CD8-positive, alpha-beta memory T cell (primary cell): ENCODE results near the gene HMCN2. TPM values are rescaled to one million over a fixed set of nuclear protein-coding genes. Genes with fewer than 3 reads are reported as not detected.

Experiments used
- CTCF ChIA-PET: fragments of 350-600 bp; sonication (Branson Sonifier 250); formaldehyde crosslinking; loops from one replicate; lab custom pipeline; 2021; ENCODE audit warnings: antibody characterized with exemption; lab: Charles Lee
- POLR2A ChIA-PET: fragments of 350-600 bp; sonication (Branson Sonifier 250); formaldehyde crosslinking; loops from one replicate; lab custom pipeline; 2021; ENCODE audit warnings: antibody characterized with exemption; lab: Charles Lee
- DNase-seq, 5 donors: peaks; one replicate each; pipeline versions ENCODE4 v3.0.0 to v3.0.0-alpha.2; 2020 to 2022; ENCODE audit warnings: mixed read lengths in 1 of 5
- H3K27ac ChIP-seq: one replicate; pipeline ENCODE4 v1.7.0; 2013; ENCODE audit warnings: low read depth, mild to moderate bottlenecking, low read length, moderate library complexity
- H3K27me3 ChIP-seq: 2 replicates; pipeline ENCODE4 v1.7.0; 2013; ENCODE audit warnings: low read length, mild to moderate bottlenecking; ENCODE audit not compliant: insufficient read depth, poor library complexity, severe bottlenecking
- H3K36me3 ChIP-seq: 2 replicates; pipeline ENCODE4 v1.7.0; 2013; ENCODE audit warnings: mild to moderate bottlenecking, low read length, moderate library complexity; ENCODE audit not compliant: insufficient read depth
- H3K4me1 ChIP-seq: 2 replicates; pipeline ENCODE4 v1.7.0; 2013; ENCODE audit warnings: mild to moderate bottlenecking, low read length, moderate library complexity; ENCODE audit not compliant: insufficient read depth
- H3K4me3 ChIP-seq: 2 replicates; pipeline ENCODE4 v1.7.0; 2013; ENCODE audit warnings: mild to moderate bottlenecking, low read length
- H3K9me3 ChIP-seq: 2 replicates; pipeline ENCODE4 v1.7.0; 2013; ENCODE audit warnings: mild to moderate bottlenecking, low read length
- H3K27ac Mint-ChIP-seq, 8 donors: one replicate each; pipeline ENCODE4 v1.8.0; 2020 to 2021; ENCODE audit warnings: mixed read lengths in 8 of 8, mild to moderate bottlenecking in 6 of 8, inconsistent platforms in 3 of 8, moderate library complexity in 3 of 8
- H3K27me3 Mint-ChIP-seq, 2 donors: one replicate each; pipeline ENCODE4 v1.8.0; 2020 to 2021; ENCODE audit warnings: mixed read lengths in 2 of 2, mild to moderate bottlenecking in 1 of 2, moderate library complexity in 1 of 2
- H3K36me3 Mint-ChIP-seq, 3 donors: one replicate each; pipeline ENCODE4 v1.8.0; 2020 to 2021; ENCODE audit warnings: mixed read lengths in 3 of 3, inconsistent platforms in 1 of 3, mild to moderate bottlenecking in 1 of 3
- H3K4me1 Mint-ChIP-seq, 3 donors: one replicate each; pipeline ENCODE4 v1.8.0; 2020 to 2021; ENCODE audit warnings: mixed read lengths in 3 of 3, inconsistent platforms in 1 of 3, mild to moderate bottlenecking in 1 of 3
- H3K4me3 Mint-ChIP-seq, 7 donors: one replicate each; pipeline ENCODE4 v1.8.0; 2020 to 2021; ENCODE audit warnings: mixed read lengths in 7 of 7, mild to moderate bottlenecking in 6 of 7, moderate library complexity in 4 of 7, inconsistent platforms in 2 of 7
- H3K9me3 Mint-ChIP-seq, 5 donors: one replicate each; pipeline ENCODE4 v1.8.0; 2020 to 2022; ENCODE audit warnings: mixed read lengths in 5 of 5, mild to moderate bottlenecking in 3 of 5, moderate library complexity in 2 of 5, inconsistent platforms in 1 of 5
- polyA plus RNA-seq: library from polyadenylated mRNA; unstranded; fragments of 300-500 nt; fragmentation: Illumina TruSeq; gene quantifications from one replicate; pipeline ENCODE4 v1.2.3, GENCODE V29; 2021
- total RNA-seq, 2 experiments: library from RNA; stranded (reverse); gene quantifications; one replicate each; pipeline ENCODE4 v1.2.3, GENCODE V29; 2021

HMCN2 gene
- total and polyA plus RNA-seq, 3 experiments from 2014 or later: not detected

GRCh38 chr9:130226112-130226511 is 39.4 kb upstream of the HMCN2 start:
- DNase-seq: no peak
- H3K27me3 Mint-ChIP-seq: no peaks in the 10 kb centered on the region
- H3K9me3 Mint-ChIP-seq: peaks cover 0 to 9% (median 3%) of the 10 kb centered on the region in 5 donors
- H3K4me1 ChIP-seq: no peaks in the 10 kb centered on the region
- ChIA-PET POLR2A (no interaction called here), CTCF (no interaction called here)
- no peaks in the 10 kb centered on the region for H3K9me3 ChIP-seq
- H3K27me3 ChIP-seq: no peaks in the 10 kb centered on the region
- no peak overlapping the region for H3K27ac Mint-ChIP-seq
- H3K4me3 Mint-ChIP-seq: no peak overlapping the region
- H3K4me1 Mint-ChIP-seq: no peaks in the 10 kb centered on the region
- H3K27ac ChIP-seq: no peak overlapping the region
- no peaks in the 10 kb centered on the region for H3K36me3 ChIP-seq
- no peak overlapping the region for H3K4me3 ChIP-seq
- peaks cover 0 to 10% (median 0%) of the 10 kb centered on the region in 3 donors for H3K36me3 Mint-ChIP-seq

GRCh38 chr9:130227833-130228232 is 37.7 kb upstream of the HMCN2 start:
- Histone ChIP-seq H3K27me3 (no peaks in the 10 kb centered on the region), H3K9me3 (no peaks in the 10 kb centered on the region), H3K36me3 (no peaks in the 10 kb centered on the region), H3K27ac (no peak overlapping the region), H3K4me1 (no peaks in the 10 kb centered on the region), H3K4me3 (no peak overlapping the region)
- H3K9me3 Mint-ChIP-seq: peaks cover 0 to 9% (median 3%) of the 10 kb centered on the region in 5 donors
- H3K4me1 Mint-ChIP-seq: no peaks in the 10 kb centered on the region
- H3K4me3 Mint-ChIP-seq: no peak overlapping the region
- no peaks in the 10 kb centered on the region for H3K27me3 Mint-ChIP-seq
- CTCF ChIA-PET: interaction anchor here (1.5 kb wide), 1 partner anchor 9 kb away, joined by 4 read pairs; no protein-coding TSS in a partner anchor
- POLR2A ChIA-PET: interaction anchor here (0.7 kb wide), 1 partner anchor 159 kb away, joined by 3 read pairs; no protein-coding TSS in a partner anchor
- no peak for DNase-seq
- H3K36me3 Mint-ChIP-seq: peaks cover 0 to 10% (median 0%) of the 10 kb centered on the region in 3 donors
- no peak overlapping the region for H3K27ac Mint-ChIP-seq

GRCh38 chr9:130229759-130230158 is 35.8 kb upstream of the HMCN2 start:
- Histone ChIP-seq H3K4me3 (no peak overlapping the region), H3K9me3 (no peaks in the 10 kb centered on the region), H3K27me3 (no peaks in the 10 kb centered on the region), H3K4me1 (no peaks in the 10 kb centered on the region), H3K36me3 (no peaks in the 10 kb centered on the region), H3K27ac (no peak overlapping the region)
- no peaks in the 10 kb centered on the region for H3K27me3 Mint-ChIP-seq
- peaks cover 0 to 10% (median 0%) of the 10 kb centered on the region in 3 donors for H3K36me3 Mint-ChIP-seq
- ChIA-PET POLR2A (no interaction called here), CTCF (interaction anchor here (0.8 to 1.7 kb wide), 2 partner anchors 9 to 13 kb away, joined by 3 read pairs; no protein-coding TSS in a partner anchor)
- no peaks in the 10 kb centered on the region for H3K4me1 Mint-ChIP-seq
- H3K27ac Mint-ChIP-seq: no peak overlapping the region
- no peak for DNase-seq
- peaks cover 0 to 9% (median 3%) of the 10 kb centered on the region in 5 donors for H3K9me3 Mint-ChIP-seq
- no peak overlapping the region for H3K4me3 Mint-ChIP-seq

GRCh38 chr9:130230631-130231030 is 34.9 kb upstream of the HMCN2 start:
- no peaks in the 10 kb centered on the region for H3K36me3 ChIP-seq
- no peak overlapping the region for H3K4me3 Mint-ChIP-seq
- H3K9me3 Mint-ChIP-seq: peaks cover 0 to 9% (median 3%) of the 10 kb centered on the region in 5 donors
- H3K27ac Mint-ChIP-seq: no peak overlapping the region
- no peak overlapping the region for H3K4me3 ChIP-seq
- POLR2A ChIA-PET: no interaction called here
- no peaks in the 10 kb centered on the region for H3K4me1 ChIP-seq
- peaks cover 0 to 10% (median 0%) of the 10 kb centered on the region in 3 donors for H3K36me3 Mint-ChIP-seq
- DNase-seq: no peak
- no peak overlapping the region for H3K27ac ChIP-seq
- H3K27me3 ChIP-seq: no peaks in the 10 kb centered on the region
- no peaks in the 10 kb centered on the region for H3K4me1 Mint-ChIP-seq
- no peaks in the 10 kb centered on the region for H3K27me3 Mint-ChIP-seq
- CTCF ChIA-PET: interaction anchor here (1.1 to 1.9 kb wide), 3 partner anchors 12 to 124 kb away, joined by 3 to 6 read pairs (median 3); no protein-coding TSS in a partner anchor
- H3K9me3 ChIP-seq: no peaks in the 10 kb centered on the region

- no peak for DNase-seq
- Mint-ChIP-seq H3K27me3 (peaks cover 0 to 3% of the 10 kb centered on the region in 2 donors), H3K4me1 (peaks cover 3 to 8% (median 4%) of the 10 kb centered on the region in 3 donors), H3K4me3 (no peak overlapping the region), H3K27ac (peak overlapping the region in 2 of 8 donors; percentile 26 to 29), H3K36me3 (peaks cover 0 to 3% (median 0%) of the 10 kb centered on the region in 3 donors), H3K9me3 (no peaks in the 10 kb centered on the region)
- no peaks in the 10 kb centered on the region for H3K36me3 ChIP-seq
- CTCF ChIA-PET: no interaction called here
- H3K27me3 ChIP-seq: no peaks in the 10 kb centered on the region
- no peak overlapping the region for H3K4me3 ChIP-seq
- H3K27ac ChIP-seq: no peak overlapping the region
- H3K9me3 ChIP-seq: no peaks in the 10 kb centered on the region
- peaks cover 4% of the 10 kb centered on the region for H3K4me1 ChIP-seq
- POLR2A ChIA-PET: no interaction called here
Observed at GRCh38 chr9:130232899-130233586, 32.5 kb upstream of the HMCN2 start.

- DNase-seq: no peak
- no peak overlapping the region for H3K4me3 ChIP-seq
Observed at GRCh38 chr9:130233587-130233945, 32.0 kb upstream of the HMCN2 start.

GRCh38 chr9:130234340-130235260 is 31.0 kb upstream of the HMCN2 start:
- peak overlapping the region in 1 of 8 donors; percentile 57 for H3K27ac Mint-ChIP-seq
- peaks cover 3 to 10% (median 7%) of the 10 kb centered on the region in 3 donors for H3K4me1 Mint-ChIP-seq
- no peak overlapping the region for H3K4me3 Mint-ChIP-seq
- Histone ChIP-seq H3K27me3 (no peaks in the 10 kb centered on the region), H3K36me3 (no peaks in the 10 kb centered on the region), H3K4me3 (no peak overlapping the region), H3K9me3 (no peaks in the 10 kb centered on the region), H3K4me1 (peaks cover 4% of the 10 kb centered on the region), H3K27ac (no peak overlapping the region)
- peaks cover 0 to 3% of the 10 kb centered on the region in 2 donors for H3K27me3 Mint-ChIP-seq
- H3K36me3 Mint-ChIP-seq: peaks cover 0 to 2% (median 0%) of the 10 kb centered on the region in 3 donors
- DNase-seq: no peak
- H3K9me3 Mint-ChIP-seq: no peaks in the 10 kb centered on the region
- ChIA-PET POLR2A (no interaction called here), CTCF (interaction anchor here (2.0 kb wide), 1 partner anchor 128 kb away, joined by 42 read pairs; no protein-coding TSS in a partner anchor)

More at GRCh38 chr9:130233587-130233945, 32.0 kb upstream of the HMCN2 start:
- Histone ChIP-seq H3K27ac (no peak overlapping the region), H3K4me1 (peaks cover 4% of the 10 kb centered on the region), H3K36me3 (no peaks in the 10 kb centered on the region), H3K27me3 (no peaks in the 10 kb centered on the region), H3K9me3 (no peaks in the 10 kb centered on the region)
- H3K27ac Mint-ChIP-seq: no peak overlapping the region
- peaks cover 0 to 3% (median 0%) of the 10 kb centered on the region in 3 donors for H3K36me3 Mint-ChIP-seq
- no peaks in the 10 kb centered on the region for H3K9me3 Mint-ChIP-seq
- ChIA-PET POLR2A (no interaction called here), CTCF (no interaction called here)
- peaks cover 0 to 3% of the 10 kb centered on the region in 2 donors for H3K27me3 Mint-ChIP-seq
- H3K4me3 Mint-ChIP-seq: no peak overlapping the region
- peaks cover 3 to 8% (median 4%) of the 10 kb centered on the region in 3 donors for H3K4me1 Mint-ChIP-seq
